ENCODE data around the gene USP14. TPM values are rescaled to one million over a fixed set of nuclear protein-coding genes. Genes with fewer than 3 reads are reported as not detected.

The USP14 gene
- polyA plus RNA-seq, 3 donors from 2014 or later, result 22.5 to 50.7 (median 35.0) TPM

DNA sequence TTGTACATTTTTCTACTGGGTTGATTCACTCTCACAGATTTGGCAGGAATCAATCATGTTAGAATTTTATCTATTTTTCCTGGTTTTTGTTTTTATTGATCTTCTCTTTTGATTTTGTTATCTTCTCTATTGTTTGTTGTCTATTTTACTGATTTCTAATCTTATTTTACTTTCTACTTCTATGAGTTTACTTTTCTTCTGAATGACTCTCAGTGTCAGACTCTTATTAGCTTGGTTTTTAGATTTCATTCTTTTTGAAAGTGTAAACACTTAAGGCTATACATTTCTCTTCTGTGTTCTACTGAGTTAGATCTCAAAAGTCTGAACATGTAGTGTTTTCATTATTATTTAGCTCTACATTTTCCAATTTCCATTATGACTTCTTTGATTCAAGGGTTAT, 62.4 kb downstream of the USP14 start:
- Mint-ChIP-seq H3K36me3 (peaks cover 22 to 56% (median 26%) of the 10 kb centered on the region in 3 donors), H3K9me3 (no peaks in the 10 kb centered on the region), H3K27ac (peak overlapping the region; percentile 4 to 63 (median 18)), H3K4me3 (no peak overlapping the region), H3K27me3 (ENCODE audit: low read depth in 3 of 3) (peaks cover 0 to 3% (median 0%) of the 10 kb centered on the region in 3 donors), H3K4me1 (peaks cover 2 to 5% of the 10 kb centered on the region in 2 donors)
- DNase-seq, result no peak

DNA sequence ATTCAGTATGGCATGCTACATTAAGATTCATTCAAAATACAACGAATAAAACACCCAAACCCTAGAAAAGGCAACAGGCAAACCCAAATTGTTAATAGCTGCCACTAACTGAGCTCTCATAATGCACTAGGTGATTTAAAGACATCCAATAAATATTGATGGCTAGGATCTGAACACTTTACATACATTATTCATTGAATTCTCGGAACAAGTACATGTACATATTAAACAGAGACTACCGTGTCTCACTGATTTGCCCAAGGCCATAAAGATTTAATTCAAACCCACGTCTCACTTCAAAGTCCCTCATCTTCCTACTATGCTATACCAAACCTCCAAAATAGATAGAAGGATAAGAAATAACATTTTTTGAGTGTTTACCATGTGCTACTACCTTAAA, 67.4 kb downstream of the USP14 start:
- Mint-ChIP-seq H3K27me3 (ENCODE audit: low read depth in 3 of 3) (no peaks in the 10 kb centered on the region), H3K9me3 (no peaks in the 10 kb centered on the region), H3K27ac (no peak overlapping the region), H3K4me1 (peaks cover 0 to 3% of the 10 kb centered on the region in 2 donors), H3K4me3 (no peak overlapping the region), H3K36me3 (peaks cover 19 to 49% (median 22%) of the 10 kb centered on the region in 3 donors)
- DNase-seq, result no peak

DNA sequence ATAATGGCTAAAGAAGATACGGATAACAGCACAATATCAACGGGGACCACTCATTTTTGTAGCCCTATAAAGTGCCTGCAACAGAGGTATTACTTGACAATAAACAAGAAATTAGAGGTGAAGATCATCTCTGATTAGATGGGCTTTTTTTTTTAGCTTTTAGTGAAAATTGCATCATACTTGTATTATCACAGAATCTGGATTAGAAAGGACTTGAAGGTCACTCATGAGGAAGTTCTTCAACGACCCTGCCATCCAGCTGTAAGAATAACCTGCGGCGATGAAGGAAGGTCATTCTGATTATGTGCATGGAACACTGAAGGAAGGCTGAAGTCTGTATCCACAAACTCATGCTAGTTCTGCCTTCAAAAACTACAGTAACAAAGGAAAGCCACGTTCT, 69.0 kb downstream of the USP14 start:
- Mint-ChIP-seq H3K4me1 (peaks cover 0 to 3% of the 10 kb centered on the region in 2 donors), H3K27me3 (ENCODE audit: low read depth in 3 of 3) (no peaks in the 10 kb centered on the region), H3K4me3 (no peak overlapping the region), H3K27ac (peak overlapping the region in 1 of 6 donors; percentile 19), H3K36me3 (peaks cover 17 to 45% (median 22%) of the 10 kb centered on the region in 3 donors), H3K9me3 (no peaks in the 10 kb centered on the region)
- no peak for DNase-seq

DNA sequence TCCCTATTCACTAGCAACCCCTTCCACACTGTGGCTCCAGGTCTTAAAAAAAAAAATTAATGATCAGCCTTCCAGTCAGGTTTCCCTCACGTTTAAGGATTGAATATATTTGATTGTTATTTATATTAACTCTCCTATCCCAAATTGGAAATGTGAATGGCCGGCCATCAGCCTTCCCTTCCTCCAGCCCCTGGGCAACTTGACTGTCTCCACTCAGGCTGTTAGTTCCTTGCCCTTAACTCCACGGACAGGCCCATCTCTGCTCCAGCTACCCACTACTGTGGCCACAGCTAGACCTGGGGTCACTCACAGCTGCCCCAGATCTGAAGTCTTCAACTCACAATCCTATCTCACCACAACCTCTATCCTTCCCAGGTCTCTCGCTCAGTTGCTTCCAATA, 69.5 kb downstream of the USP14 start:
- Mint-ChIP-seq H3K27ac (peak overlapping the region in 1 of 6 donors; percentile 66), H3K36me3 (peaks cover 17 to 41% (median 22%) of the 10 kb centered on the region in 3 donors)

DNA sequence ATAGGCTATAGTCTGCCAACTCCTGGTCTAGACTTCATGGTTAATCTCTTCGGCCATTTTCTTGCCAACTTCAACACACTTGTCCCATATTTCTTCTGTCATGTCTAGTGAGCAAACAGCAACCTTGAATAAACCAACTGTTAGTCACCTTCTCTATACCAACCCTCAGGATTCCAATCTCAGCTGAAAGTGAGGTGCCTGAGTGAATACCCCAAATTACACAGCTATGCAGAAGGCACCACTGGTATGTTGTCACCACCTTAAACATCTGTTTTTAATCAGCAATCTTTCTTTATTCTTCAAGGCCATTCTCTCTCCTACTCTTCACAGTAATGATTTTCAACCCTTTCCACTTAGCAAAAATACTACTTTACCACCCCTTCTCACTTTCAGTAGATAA, 70.2 kb downstream of the USP14 start:
- Mint-ChIP-seq H3K27ac (no peak overlapping the region), H3K4me3 (no peak overlapping the region), H3K4me1 (peaks cover 0 to 3% of the 10 kb centered on the region in 2 donors), H3K27me3 (ENCODE audit: low read depth in 3 of 3) (no peaks in the 10 kb centered on the region), H3K9me3 (no peaks in the 10 kb centered on the region), H3K36me3 (peaks cover 16 to 36% (median 17%) of the 10 kb centered on the region in 3 donors)
- DNase-seq, result no peak

More for the DNA sequence above, 69.5 kb downstream of the USP14 start:
- no peak for DNase-seq
- no peak overlapping the region for H3K4me3 Mint-ChIP-seq
- H3K4me1 Mint-ChIP-seq, result peaks cover 0 to 3% of the 10 kb centered on the region in 2 donors
- no peaks in the 10 kb centered on the region for H3K9me3 Mint-ChIP-seq
- H3K27me3 Mint-ChIP-seq (ENCODE audit: low read depth in 3 of 3), result no peaks in the 10 kb centered on the region

DNA sequence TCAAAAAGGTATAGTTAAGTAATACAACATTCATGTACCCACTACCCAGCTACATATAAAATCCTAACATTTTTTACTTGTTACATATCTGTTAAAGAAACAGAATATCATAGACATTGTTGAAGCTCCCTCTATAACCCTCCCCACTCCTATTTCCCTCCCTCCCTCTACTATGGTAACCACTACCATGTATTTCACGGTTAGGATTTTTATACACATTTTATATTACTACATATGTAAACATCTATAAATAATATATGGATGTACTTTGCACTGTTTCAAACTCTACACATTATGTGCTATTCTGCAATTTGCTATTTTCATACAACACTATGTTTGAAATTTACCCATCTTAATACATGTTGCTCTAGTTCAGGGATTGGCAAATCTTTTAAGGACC, 73.2 kb downstream of the USP14 start:
- Mint-ChIP-seq H3K4me1 (peaks cover 0 to 3% of the 10 kb centered on the region in 2 donors), H3K27me3 (ENCODE audit: low read depth in 3 of 3) (no peaks in the 10 kb centered on the region), H3K36me3 (peaks cover 8 to 19% (median 8%) of the 10 kb centered on the region in 3 donors), H3K9me3 (no peaks in the 10 kb centered on the region), H3K4me3 (no peak overlapping the region), H3K27ac (no peak overlapping the region)
- DNase-seq, result no peak

DNA sequence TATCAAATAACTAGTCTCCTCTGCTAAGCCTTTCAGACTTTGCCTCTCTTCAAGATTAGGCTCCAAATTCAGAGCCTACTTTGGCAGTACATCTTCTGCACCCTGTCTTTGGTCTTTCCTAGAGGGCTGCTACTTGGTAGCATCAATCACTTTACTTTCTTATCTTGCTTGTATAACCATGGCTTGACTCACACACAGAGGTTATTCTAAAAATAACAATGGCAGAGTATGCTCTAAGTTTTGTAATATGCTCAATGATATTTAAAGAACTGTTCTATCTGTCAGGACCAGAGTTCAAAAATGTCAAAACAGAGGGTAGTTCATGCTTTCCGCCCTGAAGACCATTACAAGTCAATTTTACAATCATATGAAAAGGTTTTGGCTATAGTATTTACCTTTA, 81.8 kb downstream of the USP14 start:
- no peak overlapping the region for H3K27ac Mint-ChIP-seq
- H3K9me3 Mint-ChIP-seq, result no peaks in the 10 kb centered on the region
- peaks cover 0 to 3% (median 0%) of the 10 kb centered on the region in 3 donors for H3K27me3 Mint-ChIP-seq (ENCODE audit: low read depth in 3 of 3)
- no peak overlapping the region for H3K4me3 Mint-ChIP-seq
- DNase-seq, result no peak
- peaks cover 10 to 41% (median 24%) of the 10 kb centered on the region in 3 donors for H3K36me3 Mint-ChIP-seq
- no peaks in the 10 kb centered on the region for H3K4me1 Mint-ChIP-seq

DNA sequence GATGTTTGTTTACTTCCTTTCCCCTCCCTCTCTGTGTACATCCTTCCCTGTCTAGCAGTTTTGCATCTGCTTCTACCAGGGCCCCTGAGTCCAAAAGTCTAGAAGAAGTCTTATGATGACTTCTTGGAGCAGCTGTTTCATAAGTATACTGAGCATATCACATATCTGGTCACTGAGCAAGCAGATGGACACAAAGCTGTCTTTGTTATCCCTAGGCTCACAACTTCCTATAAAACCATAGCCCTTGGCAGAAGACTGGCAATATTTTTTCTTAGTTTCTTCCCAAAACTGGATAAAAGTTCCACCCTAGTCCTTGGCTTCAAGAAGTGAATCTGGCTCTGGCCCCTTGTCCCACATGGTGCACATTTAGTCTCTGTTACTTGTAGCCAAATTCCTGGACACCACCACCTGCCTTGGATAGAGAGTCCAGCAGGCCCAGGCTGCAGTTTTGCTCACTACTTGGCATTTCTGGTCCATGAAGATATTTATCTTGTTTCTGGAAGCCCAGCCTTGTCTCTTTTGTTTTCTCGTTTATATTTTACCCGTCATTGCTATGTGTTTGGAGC, 87.0 kb downstream of the USP14 start:
- Mint-ChIP-seq H3K4me3 (no peak overlapping the region), H3K27ac (no peak overlapping the region), H3K4me1 (no peaks in the 10 kb centered on the region), H3K27me3 (ENCODE audit: low read depth in 3 of 3) (peaks cover 0 to 5% (median 0%) of the 10 kb centered on the region in 3 donors), H3K9me3 (no peaks in the 10 kb centered on the region), H3K36me3 (peaks cover 32 to 55% (median 32%) of the 10 kb centered on the region in 3 donors)
- no peak for DNase-seq

DNA sequence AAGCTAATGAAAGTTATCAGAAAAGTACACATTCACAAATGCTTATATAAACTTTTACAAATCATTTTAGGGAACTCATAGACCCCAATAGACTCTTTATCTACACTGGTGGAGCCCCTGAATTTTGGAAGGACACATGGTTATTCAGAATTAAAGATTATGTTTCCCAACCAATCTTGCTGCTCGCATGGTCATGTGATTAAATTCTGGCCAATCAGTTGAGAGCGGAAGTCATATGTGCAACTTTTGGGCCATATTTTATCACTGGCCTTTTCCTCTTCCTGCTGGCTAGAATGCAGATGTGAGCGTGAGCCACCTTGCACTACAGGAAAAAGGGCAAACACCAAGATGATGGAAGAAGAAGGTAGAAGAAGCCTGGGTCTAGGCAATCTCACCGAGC, 89.7 kb downstream of the USP14 start:
- Mint-ChIP-seq H3K36me3 (peaks cover 30 to 62% (median 43%) of the 10 kb centered on the region in 3 donors), H3K27me3 (ENCODE audit: low read depth in 3 of 3) (peaks cover 0 to 3% (median 0%) of the 10 kb centered on the region in 3 donors), H3K4me3 (no peak overlapping the region), H3K9me3 (no peaks in the 10 kb centered on the region), H3K27ac (no peak overlapping the region), H3K4me1 (no peaks in the 10 kb centered on the region)
- no peak for DNase-seq

DNA sequence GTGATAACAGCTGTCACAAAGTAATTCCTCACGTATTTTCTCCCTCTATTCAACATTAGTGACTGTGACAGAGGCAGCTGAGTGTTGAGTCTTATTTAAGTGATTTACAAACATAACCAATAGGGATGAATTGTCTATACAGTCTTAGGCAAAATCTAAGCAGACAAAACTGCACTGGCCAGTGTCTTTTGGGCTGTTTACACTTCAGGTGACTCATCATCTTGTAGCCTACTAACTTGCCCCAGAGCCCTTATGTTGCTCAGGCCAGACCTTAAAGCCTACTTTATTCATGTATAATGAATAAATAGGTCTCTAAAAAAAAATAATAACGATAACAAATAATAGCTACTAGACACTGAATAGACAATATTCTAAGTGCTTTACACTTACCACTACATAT, 92.3 kb downstream of the USP14 start:
- DNase-seq, result no peak
- H3K27me3 Mint-ChIP-seq (ENCODE audit: low read depth in 3 of 3), result peaks cover 0 to 2% (median 0%) of the 10 kb centered on the region in 3 donors
- H3K36me3 Mint-ChIP-seq, result peaks cover 23 to 57% (median 32%) of the 10 kb centered on the region in 3 donors
- H3K9me3 Mint-ChIP-seq, result no peaks in the 10 kb centered on the region
- no peak overlapping the region for H3K4me3 Mint-ChIP-seq
- no peak overlapping the region for H3K27ac Mint-ChIP-seq
- no peaks in the 10 kb centered on the region for H3K4me1 Mint-ChIP-seq

DNA sequence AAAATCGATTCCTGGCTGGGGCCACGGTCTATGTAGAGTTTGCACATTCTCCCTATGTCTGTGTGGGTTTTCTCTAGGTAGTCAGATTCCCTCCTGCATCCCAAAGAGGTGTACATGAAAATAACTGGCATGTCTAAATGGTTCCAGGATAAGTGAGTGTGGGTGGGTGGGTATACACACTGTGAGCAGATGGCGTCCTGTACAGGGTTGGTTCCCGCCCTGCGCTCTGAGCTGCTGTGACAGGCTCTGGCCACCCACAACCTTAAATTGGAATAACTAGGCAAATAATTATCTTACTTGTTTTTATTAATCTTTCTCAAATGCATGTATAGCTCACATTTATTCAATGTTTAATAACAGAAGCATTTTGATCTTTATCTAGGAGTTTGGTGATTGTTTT, 93.2 kb downstream of the USP14 start:
- H3K27ac Mint-ChIP-seq, result no peak overlapping the region
- H3K27me3 Mint-ChIP-seq (ENCODE audit: low read depth in 3 of 3), result peaks cover 0 to 2% (median 0%) of the 10 kb centered on the region in 3 donors
- H3K36me3 Mint-ChIP-seq, result peaks cover 28 to 60% (median 34%) of the 10 kb centered on the region in 3 donors
- no peaks in the 10 kb centered on the region for H3K9me3 Mint-ChIP-seq
- no peak overlapping the region for H3K4me3 Mint-ChIP-seq
- DNase-seq, result no peak
- no peaks in the 10 kb centered on the region for H3K4me1 Mint-ChIP-seq

DNA sequence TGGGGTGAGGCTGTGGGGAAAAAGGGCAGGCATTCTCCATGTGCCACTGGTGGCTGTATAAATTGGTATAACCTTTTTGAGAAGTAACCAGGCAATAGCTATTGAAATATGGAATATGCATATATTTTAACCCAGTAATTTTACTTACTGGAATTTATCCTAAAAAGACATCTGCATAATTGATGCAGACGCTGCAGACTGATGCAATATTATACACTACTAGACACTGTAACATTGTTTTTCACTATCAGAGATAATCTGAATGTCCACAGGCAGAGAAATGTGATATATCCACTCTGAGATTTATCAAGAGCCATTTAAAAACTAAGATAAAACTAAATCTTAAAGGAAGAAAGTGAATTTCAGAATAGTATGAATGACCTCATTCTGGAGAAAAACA, 94.8 kb downstream of the USP14 start:
- Mint-ChIP-seq H3K27me3 (ENCODE audit: low read depth in 3 of 3) (peaks cover 0 to 2% (median 0%) of the 10 kb centered on the region in 3 donors), H3K4me3 (no peak overlapping the region), H3K4me1 (no peaks in the 10 kb centered on the region), H3K9me3 (no peaks in the 10 kb centered on the region), H3K27ac (no peak overlapping the region), H3K36me3 (peaks cover 34 to 66% (median 36%) of the 10 kb centered on the region in 3 donors)
- DNase-seq, result no peak

DNA sequence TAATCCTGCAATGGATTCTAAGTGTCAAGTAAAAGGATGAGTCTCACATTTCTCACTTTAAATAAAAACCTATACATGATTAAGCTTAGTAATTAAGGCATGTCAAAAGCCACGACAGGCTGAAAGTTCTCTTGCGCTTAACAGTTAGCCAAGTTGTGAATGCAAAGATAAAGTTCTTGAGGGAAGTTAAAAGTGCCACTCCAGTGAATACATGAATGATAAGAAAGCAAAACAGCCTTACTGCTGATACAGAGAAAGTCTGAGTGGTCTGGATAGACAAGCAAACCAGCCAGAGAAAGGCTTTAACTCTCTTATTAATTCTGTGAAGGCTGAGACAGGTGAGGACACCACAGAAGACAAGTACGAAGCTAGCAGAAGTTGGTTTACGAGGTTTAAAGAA, 96.8 kb downstream of the USP14 start:
- DNase-seq, result no peak
- Mint-ChIP-seq H3K27me3 (ENCODE audit: low read depth in 3 of 3) (no peaks in the 10 kb centered on the region), H3K27ac (no peak overlapping the region), H3K4me1 (no peaks in the 10 kb centered on the region), H3K4me3 (no peak overlapping the region), H3K36me3 (peaks cover 30 to 64% (median 33%) of the 10 kb centered on the region in 3 donors), H3K9me3 (no peaks in the 10 kb centered on the region)

DNA sequence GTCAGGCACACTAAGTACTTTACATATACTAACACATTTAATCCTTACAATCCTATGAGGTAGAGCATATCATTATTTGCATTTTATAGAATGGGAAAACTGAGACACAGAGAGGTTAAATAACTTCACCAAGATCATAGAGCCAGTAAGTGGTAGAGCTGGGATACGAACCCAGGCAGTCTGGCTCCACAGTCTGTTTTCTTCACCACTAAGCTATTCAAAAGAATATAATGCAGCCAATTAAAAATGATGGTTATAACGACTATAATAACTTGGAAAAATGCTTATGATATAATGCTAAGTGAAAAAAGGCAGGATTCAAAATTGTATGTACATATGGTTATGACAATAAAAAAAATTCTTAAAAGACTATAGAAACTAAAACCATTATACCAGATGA, 102.2 kb downstream of the USP14 start:
- Mint-ChIP-seq H3K9me3 (no peaks in the 10 kb centered on the region), H3K36me3 (peaks cover 25 to 40% (median 31%) of the 10 kb centered on the region in 3 donors)

More for the DNA sequence above, 102.2 kb downstream of the USP14 start:
- Mint-ChIP-seq H3K27ac (no peak overlapping the region), H3K27me3 (ENCODE audit: low read depth in 3 of 3) (no peaks in the 10 kb centered on the region), H3K4me1 (no peaks in the 10 kb centered on the region), H3K4me3 (no peak overlapping the region)
- DNase-seq, result no peak

Data from immature natural killer cell (primary cell).